ENCODE measurements around the gene MYLIP.

The MYLIP gene

DNA sequence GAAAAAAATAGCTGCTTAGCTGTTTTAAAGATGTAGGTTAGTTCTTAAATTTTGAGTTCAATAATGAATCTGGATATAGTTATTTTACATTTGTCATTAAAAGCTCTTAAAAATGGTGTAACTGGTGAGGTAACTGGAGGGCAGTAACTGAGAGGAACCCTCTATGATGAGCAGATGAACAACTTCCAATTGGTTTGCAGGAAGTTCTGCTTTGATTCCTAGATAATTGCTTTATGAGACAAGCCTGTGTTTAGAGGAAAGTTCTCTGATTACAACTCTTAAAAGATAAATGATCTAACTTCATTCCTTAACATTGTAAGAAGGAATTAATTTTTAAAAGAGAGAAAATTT is 8.5 kb downstream of the MYLIP start:
- Histone ChIP-seq H3F3A (ENCODE audit: insufficient read depth) (0 out of 2 replicates have a peak, but pooled peaks cover 9% of the 10 kb centered on the region), H2AFZ (ENCODE audit: low read depth, low read length, severe bottlenecking) (no peak overlapping the region), H3K27me3 (ENCODE audit: low read length) (no peaks in the 10 kb centered on the region), H3K9me3 (ENCODE audit: insufficient read depth, low read length) (no peaks in the 10 kb centered on the region), H3K4me3 (ENCODE audit: insufficient read depth, low read length, poor library complexity, severe bottlenecking) (no peak overlapping the region), H3K4me2 (ENCODE audit: low read depth, low read length, poor library complexity, severe bottlenecking) (peak overlapping the region; percentile 27), H3K36me3 (ENCODE audit: low read length) (peaks cover 76% of the 10 kb centered on the region), H4K20me1 (ENCODE audit: low read depth, low read length) (peaks cover 92% of the 10 kb centered on the region), H3K79me2 (ENCODE audit: insufficient read depth, low read length) (peaks cover 88% of the 10 kb centered on the region), H3K9ac (ENCODE audit: low read length) (no peak overlapping the region), H3K9me2 (replicated peaks; ENCODE audit: insufficient read depth, low read length) (no peaks in the 10 kb centered on the region), H3K27ac (ENCODE audit: low read depth, low read length) (no peak overlapping the region)
- TF ChIP-seq EZH2phosphoT487 (conservative IDR thresholded peaks at IDR 0.05; ENCODE audit: low read length): no peak
- TF ChIP-seq CTCF (IDR thresholded peaks at IDR 0.05; ENCODE audit: insufficient read depth, low read length, poor library complexity, severe bottlenecking): no peak

GRCh38 chr6:16139556-16139955 is 10.7 kb downstream of the MYLIP start:
- no peaks in the 10 kb centered on the region for H3F3A ChIP-seq (ENCODE audit: insufficient read depth)
- H3K9ac ChIP-seq (ENCODE audit: low read length): no peak overlapping the region
- no peak overlapping the region for H3K4me3 ChIP-seq (ENCODE audit: insufficient read depth, low read length, poor library complexity, severe bottlenecking)
- H3K79me2 ChIP-seq (ENCODE audit: insufficient read depth, low read length): peaks cover 72% of the 10 kb centered on the region
- peaks cover 76% of the 10 kb centered on the region for H3K36me3 ChIP-seq (ENCODE audit: low read length)
- H2AFZ ChIP-seq (ENCODE audit: low read depth, low read length, severe bottlenecking): no peak overlapping the region
- no peaks in the 10 kb centered on the region for H3K27me3 ChIP-seq (ENCODE audit: low read length)
- peaks cover 79% of the 10 kb centered on the region for H4K20me1 ChIP-seq (ENCODE audit: low read depth, low read length)
- no peaks in the 10 kb centered on the region for H3K9me3 ChIP-seq (ENCODE audit: insufficient read depth, low read length)
- no peak for TF ChIP-seq EZH2phosphoT487 (conservative IDR thresholded peaks at IDR 0.05; ENCODE audit: low read length)
- no peak for TF ChIP-seq CTCF (IDR thresholded peaks at IDR 0.05; ENCODE audit: insufficient read depth, low read length, poor library complexity, severe bottlenecking)
- H3K9me2 ChIP-seq (replicated peaks; ENCODE audit: insufficient read depth, low read length): no peaks in the 10 kb centered on the region
- H3K27ac ChIP-seq (ENCODE audit: low read depth, low read length): no peak overlapping the region
- H3K4me2 ChIP-seq (ENCODE audit: low read depth, low read length, poor library complexity, severe bottlenecking): no peak overlapping the region

DNA sequence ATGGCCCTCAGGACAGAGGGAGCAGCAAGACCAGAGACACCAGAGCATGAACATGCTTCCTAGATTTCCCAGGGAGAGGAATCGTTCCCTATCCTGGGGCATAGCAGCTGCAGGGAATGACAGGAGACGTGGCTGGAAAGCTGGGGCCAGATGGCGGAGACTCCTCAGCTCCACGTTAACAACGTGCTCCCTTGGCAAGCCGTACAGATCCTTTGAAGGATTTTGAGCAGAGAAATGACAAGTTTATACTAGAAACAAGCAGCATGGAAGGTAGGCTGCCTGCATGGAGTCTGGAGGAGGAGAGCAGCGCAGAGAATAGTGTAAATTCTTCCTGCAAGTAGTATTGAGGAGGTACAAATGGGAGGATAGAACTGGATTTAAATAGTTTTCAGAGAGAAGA is 11.7 kb downstream of the MYLIP start:
- peaks cover 73% of the 10 kb centered on the region for H3K36me3 ChIP-seq (ENCODE audit: low read length)
- H4K20me1 ChIP-seq (ENCODE audit: low read depth, low read length): peaks cover 69% of the 10 kb centered on the region
- H3K79me2 ChIP-seq (ENCODE audit: insufficient read depth, low read length): peaks cover 63% of the 10 kb centered on the region

More for the DNA sequence above, 11.7 kb downstream of the MYLIP start:
- H3K27me3 ChIP-seq (ENCODE audit: low read length): no peaks in the 10 kb centered on the region
- H3F3A ChIP-seq (ENCODE audit: insufficient read depth): no peaks in the 10 kb centered on the region
- H3K4me2 ChIP-seq (ENCODE audit: low read depth, low read length, poor library complexity, severe bottlenecking): no peak overlapping the region
- H2AFZ ChIP-seq (ENCODE audit: low read depth, low read length, severe bottlenecking): no peak overlapping the region
- H3K4me3 ChIP-seq (ENCODE audit: insufficient read depth, low read length, poor library complexity, severe bottlenecking): no peak overlapping the region
- H3K9me2 ChIP-seq (replicated peaks; ENCODE audit: insufficient read depth, low read length): no peaks in the 10 kb centered on the region
- no peak overlapping the region for H3K9ac ChIP-seq (ENCODE audit: low read length)
- no peaks in the 10 kb centered on the region for H3K9me3 ChIP-seq (ENCODE audit: insufficient read depth, low read length)
- H3K27ac ChIP-seq (ENCODE audit: low read depth, low read length): no peak overlapping the region
- no peak for TF ChIP-seq CTCF (IDR thresholded peaks at IDR 0.05; ENCODE audit: insufficient read depth, low read length, poor library complexity, severe bottlenecking)
- no peak for TF ChIP-seq EZH2phosphoT487 (conservative IDR thresholded peaks at IDR 0.05; ENCODE audit: low read length)
